GM21619 (cell line): ENCODE data around the gene SPACA9.

Source experiments
- ATAC-seq: cut with Tn5 transposase; IDR thresholded peaks from one replicate; pipeline ENCODE4 v1.9.1; 2021; ENCODE audit not compliant: unreplicated experiment

The SPACA9 gene

GRCh38 chr9:132935026-132935425, 56.3 kb downstream of the SPACA9 start:
- no peak for ATAC-seq

GRCh38 chr9:132937463-132937901, 58.8 kb downstream of the SPACA9 start:
- ATAC-seq: no peak

- ATAC-seq: no peak
These were observed 60.5 kb downstream of the SPACA9 start for GRCh38 chr9:132939169-132939568.
